HG03108 (cell line): ENCODE measurements around the gene DNAH3.
"Not testable (repeated sequence)": the region's sequence is repeated elsewhere in the genome, so short reads cannot be mapped to it uniquely, and the experiment has no call there.

ENCODE experiments used
- ATAC-seq: cut with Tn5 transposase; IDR thresholded peaks from one replicate; pipeline ENCODE4 v1.9.1; 2021; ENCODE audit warnings: moderate library complexity; ENCODE audit not compliant: unreplicated experiment

The DNAH3 gene

DNA sequence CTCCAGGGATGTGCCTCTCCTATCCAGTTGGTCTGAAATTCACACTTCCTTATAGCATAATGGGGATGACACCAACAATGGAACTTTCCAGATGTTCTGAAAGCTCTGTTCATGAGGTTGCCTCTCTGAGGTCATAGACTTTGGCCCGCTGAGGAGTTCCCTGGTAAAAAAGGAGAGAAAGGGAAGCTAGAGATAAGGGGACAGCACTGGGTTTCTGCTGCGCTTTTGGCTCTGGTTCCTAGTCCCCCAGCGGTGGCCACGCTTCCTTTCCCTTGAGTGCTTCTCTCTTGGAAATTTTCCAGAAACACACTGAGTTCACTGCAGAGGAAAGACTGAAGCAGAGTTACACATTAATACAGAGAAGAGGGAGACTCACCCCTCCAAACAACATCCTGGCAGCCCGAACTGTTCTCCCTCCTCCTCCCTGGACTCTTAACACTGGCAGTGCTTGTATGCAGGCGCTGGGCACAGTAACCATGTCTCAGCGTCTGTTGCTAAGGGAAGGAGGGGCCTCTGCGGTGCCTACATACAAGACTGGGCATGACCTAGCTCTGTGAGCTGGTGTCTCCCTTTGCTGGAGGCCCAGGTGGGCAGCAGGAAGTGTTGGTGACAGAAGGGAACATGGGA is at the start of gene DNAH3:
TSS of gene DNAH3 (minus strand) at position 472 of the 627 bp plus-strand sequence. CDS start 527 bp downstream, outside the sequence.
- no peak for ATAC-seq

GRCh38 chr16:21199607-21200218 is 49.1 kb upstream of the DNAH3 start:
- ATAC-seq, result no peak

- no peak for ATAC-seq
Observed at GRCh38 chr16:21197621-21198020, 47.0 kb upstream of the DNAH3 start.

- no peak for ATAC-seq
Observed at GRCh38 chr16:21197112-21197511, 46.5 kb upstream of the DNAH3 start.

DNA sequence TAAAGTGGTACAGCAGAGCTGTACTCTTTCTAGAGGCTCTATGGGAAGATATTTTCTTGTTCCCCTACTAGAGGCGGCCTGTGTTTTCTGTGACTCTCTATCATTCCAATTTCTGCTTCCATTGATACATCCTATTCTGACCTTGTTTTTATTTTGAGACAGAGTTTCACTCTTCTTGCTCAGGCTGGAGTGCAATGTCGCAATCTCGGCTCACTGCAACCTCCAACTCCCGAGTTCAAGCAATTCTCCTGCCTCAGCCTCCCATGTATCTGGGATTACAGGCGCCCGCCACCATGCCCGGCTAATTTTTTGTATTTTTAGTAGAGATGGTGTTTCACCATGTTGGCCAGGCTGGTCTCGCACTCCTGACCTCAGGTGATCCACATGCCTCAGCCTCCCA is 44.7 kb upstream of the DNAH3 start:
- ATAC-seq, result not testable (repeated sequence)

DNA sequence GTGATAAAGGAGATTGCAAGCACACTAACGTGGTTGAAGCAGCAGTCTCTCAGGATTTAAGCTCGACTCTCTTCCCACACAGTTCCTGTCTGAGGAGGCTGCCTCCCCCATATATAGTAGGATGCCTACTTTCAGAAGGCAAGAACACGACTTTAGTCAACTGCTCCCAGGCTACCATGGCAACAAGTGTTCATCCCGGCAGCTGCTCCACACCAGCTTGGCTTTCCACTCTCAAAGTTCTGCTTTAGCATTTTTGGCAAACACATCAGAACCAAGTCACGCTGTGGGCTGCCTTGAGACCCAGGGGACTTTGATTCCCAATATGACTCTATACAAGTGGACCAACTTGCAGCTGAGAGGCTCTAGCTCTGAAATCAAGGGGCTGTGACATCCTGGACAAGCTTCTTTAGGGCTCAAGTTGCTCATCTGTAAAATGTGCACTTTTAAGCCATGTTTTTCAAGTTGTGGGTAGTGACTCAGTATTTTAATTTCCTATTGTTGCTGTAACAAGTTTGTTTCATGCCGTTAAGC is 44.2 kb upstream of the DNAH3 start:
- no peak for ATAC-seq

- no peak for ATAC-seq
Observed at GRCh38 chr16:21192991-21193390, 42.3 kb upstream of the DNAH3 start.

GRCh38 chr16:21190599-21190998 is 40.0 kb upstream of the DNAH3 start:
- ATAC-seq, result no peak

GRCh38 chr16:21190013-21190412 is 39.4 kb upstream of the DNAH3 start:
- no peak for ATAC-seq

- no peak for ATAC-seq
Observed at GRCh38 chr16:21189311-21189710, 38.7 kb upstream of the DNAH3 start.

DNA sequence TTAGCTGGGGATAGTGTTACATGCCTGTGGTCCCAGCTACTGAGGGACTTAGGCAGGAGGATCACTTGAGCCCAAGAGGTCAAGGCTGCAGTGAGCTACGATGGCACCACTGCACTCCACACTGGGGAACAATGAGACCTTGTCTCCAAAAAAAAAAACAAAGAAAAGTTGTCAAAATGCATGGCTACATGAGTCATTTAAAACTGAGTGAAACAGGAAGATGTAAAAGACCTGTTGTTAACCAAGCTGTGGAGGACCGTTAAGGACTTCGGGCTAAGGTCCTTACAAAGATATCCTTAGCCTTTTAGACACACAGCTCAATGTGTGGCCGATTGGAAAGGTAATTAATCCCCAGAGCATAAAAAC is 35.7 kb upstream of the DNAH3 start:
- no peak for ATAC-seq

DNA sequence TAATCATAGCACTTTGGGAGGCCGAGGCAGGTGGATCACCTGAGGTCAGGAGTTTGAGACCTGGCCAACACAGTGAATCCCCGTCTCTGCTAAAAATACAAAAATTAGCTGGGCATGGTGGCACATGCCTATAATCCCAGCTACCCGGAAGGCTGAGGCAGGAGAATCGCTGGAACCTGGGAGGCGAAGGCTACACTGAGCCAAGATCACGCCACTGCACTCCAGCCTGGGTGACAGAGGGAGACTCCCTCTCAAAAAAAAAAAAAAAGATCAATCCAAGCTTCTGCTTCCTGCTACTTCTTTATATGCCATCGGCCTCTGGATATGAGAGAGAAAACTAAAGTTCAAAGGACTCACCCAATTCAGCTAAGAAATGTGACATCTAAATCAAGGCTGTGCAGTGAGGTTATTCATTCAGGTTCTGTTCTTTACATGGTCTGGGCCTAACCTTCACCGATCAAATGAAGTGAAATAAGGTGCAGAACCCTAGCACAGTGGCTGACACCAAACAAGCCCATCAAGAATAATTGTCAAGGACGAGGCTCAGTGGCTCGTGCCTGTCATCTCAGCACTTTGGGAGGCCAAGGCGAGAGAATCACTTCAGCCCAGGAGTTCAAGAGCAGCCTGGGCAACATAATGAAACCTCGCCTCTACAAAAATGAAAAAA is 35.1 kb upstream of the DNAH3 start:
- ATAC-seq, result no peak

DNA sequence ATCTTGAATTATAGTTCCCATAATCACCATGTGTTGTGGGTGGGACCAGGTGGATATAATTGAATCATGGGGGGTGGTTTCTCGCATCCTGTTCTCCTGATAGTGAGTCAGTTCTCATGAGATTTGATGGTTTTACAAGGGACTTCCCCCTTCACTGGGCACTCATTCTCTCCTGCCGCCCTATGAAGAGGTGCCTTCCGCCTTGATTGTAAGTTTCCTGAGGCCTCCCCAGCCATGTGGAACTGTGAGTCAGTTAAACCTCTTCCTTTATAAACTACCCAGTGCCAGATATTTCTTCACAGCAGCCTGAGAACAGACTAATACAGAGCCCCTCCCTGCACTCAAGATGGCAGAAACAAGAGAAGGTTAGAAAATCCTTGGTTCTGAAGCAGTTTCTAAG is 34.2 kb upstream of the DNAH3 start:
- ATAC-seq, result no peak

DNA sequence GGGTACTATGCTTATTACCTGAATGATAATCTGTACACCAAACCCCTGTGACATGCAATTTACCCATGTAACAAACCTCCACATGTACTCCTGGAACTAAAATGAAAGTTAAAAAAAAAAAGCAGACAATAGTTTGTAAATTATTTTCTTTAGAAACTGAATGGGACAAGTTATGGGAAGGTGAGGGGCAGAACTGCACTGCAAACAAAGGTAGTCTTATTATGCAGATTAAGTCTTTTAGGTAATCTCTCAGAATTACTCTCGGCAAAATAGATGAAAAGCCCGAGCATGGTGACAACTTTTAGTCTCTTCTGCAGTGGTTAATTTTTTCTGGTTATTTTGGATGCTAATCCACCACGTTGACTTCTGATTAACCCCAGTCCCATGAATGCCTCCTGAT is 33.3 kb upstream of the DNAH3 start:
- ATAC-seq, result no peak

DNA sequence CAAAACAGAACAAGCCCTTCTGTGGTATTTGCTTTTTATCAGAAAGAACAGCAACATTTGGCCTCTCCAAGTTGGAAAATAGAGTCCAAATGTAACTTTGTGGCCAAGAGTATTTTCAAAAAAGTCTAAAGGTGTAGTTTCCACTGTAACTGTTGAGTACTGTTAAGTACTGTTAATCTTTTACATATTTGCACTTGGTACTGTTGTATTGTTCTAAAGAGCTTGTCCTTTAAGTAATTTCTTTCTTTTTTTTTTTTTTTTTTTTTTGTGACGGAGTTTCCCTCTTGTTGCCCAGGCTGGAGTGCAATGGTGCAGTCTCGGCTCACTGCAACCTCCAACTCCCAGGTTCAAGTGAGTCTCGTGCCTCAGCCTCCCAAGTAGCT is 29.3 kb upstream of the DNAH3 start:
- no peak for ATAC-seq

DNA sequence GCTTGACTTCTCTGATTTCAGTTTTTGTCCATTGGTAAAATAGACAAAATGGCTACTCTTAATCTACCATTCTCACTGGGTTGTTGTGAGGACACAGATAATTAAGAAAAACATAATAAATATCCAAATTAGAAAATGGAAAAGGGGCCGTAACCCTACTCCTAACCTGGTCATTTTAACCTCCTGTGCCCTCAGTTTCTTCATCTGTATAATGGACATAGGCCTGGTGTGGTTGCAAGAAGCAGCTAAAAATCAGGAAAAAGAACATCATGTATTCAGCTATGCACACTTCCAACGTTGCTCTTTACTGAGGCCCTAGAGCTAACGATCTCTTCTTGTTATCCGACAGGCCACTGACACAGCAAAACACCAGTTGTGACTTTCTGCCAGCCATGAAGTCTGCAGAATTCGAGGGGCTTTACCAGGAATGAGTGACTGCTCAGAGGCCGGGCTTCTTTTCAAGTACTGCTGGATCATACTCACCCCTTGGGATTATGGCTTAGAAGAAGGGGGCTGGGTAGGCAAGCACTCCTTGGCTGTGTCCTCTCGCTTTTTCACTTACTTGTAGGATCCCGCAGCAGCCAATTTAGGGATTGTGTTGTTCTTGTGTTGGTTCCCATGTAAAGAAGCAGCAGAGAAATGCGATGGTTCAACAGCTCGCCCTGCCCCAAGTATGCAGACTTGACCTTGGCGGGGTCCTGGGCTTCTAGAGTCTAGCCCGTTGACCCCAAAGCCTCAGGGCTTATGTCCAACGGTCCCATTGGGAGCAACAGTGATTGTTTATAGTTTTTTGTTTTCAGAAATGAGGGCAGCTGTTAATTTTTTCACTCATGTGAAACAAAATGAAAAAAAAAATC is 28.7 kb upstream of the DNAH3 start:
- ATAC-seq, result no peak

- no peak for ATAC-seq
Observed at GRCh38 chr16:21175397-21175796, 24.8 kb upstream of the DNAH3 start.

- ATAC-seq, result no peak
Observed at GRCh38 chr16:21172650-21173049, 22.0 kb upstream of the DNAH3 start.

DNA sequence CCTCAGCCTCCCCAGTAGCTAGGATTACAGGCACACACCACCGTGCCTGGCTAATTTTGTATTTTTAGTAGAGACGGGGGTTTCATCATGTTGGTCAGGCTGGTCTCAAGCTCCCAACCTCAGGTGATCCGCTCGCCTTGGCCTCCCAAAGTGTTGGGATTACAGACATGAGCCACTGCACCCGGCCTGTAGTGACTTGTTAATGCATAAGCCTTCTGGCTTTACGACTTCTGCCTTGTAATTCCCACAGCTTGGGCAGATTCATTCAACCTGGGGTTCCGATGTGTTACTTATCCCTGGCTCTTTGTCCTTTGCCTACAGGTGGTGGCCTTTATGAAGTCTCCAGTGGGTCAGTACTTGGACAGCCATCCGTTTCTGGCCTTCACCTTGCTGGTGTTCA is 19.5 kb upstream of the DNAH3 start:
- ATAC-seq, result not testable (repeated sequence)

DNA sequence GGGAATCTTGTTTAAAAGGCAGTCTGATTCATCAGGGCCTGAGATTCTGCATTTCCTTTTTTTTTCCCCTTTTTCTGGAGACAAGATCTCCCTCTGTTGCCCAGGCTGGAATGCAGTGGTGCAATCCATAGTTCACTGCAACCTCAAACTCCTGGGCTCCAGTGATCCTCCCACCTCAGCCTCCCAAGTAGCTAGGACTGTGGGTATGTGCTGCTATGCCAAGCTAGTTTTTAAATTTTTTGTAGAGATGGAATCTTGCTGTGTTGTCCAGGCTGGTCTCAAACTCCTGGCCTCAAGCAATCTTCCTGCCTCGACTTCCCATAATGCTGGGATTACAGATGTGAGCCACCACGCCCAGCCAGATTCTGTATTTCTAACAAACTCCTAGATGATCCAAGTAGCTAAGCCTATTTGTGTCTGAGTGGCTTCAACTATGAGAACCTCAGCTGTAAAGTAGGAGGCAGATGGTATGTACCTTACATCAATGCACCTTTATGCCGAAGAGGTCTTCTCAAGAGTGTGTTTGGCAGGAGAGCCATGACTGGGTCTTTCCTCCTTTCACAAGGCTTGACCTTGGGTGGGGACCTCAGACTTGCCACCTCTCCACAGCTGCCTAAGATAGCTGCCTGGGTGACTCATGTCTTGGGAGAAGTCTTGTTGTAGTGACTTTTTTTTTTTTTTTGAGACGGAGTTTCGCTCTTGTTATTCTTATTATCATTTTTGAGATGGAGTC is 18.8 kb upstream of the DNAH3 start:
- no peak for ATAC-seq
